HG02588 (cell line): Measurements from ENCODE around the gene MED26.
"Not testable (repeated sequence)": the region's sequence is repeated elsewhere in the genome, so short reads cannot be mapped to it uniquely, and the experiment has no call there.

Source experiments
- ATAC-seq: cut with Tn5 transposase; IDR thresholded peaks from one replicate; pipeline ENCODE4 v1.9.1; 2021; ENCODE audit warnings: mild to moderate bottlenecking, moderate library complexity; ENCODE audit not compliant: unreplicated experiment

Gene MED26

DNA sequence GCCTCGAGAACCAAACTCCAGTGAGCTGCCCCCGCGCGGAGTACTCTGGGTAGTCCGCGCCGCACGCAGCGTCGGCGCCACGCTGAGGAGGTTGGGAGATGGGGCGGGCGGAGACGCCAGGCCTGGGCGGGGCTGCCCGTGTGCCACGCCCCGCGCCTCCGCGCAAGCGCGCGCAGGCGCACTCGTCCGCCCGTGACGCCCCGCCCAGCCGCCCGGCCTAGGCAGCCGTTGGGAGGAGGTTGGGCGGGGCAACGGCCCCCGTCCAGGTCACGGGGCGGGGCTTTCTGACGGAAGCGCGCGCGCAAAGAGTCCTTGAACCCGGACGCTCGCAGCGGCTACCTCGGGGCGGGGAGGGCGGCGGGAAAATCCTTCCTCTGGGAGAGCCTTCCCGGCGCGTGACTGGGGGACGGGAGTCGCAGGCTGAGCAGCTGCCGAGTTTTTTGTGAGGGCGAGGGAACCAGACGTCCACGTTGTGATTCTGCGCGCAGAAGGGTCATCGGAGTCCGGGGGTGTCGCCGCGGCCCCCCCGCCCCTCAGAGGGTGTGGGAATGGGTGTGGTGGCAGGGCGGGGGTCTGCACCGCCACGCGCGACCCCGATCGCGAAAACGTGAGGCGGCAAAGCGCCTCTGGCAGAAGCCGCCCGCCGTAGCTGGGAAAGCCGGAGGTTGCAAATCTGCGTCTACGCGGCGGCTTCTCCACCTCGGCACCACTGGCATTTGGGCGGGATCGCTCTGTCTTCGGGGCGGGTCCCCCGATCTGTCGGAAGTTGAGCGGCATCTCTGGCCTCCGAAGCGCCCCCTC, at the start of gene MED26:
Gene MED26 (minus strand): TSS at position 22 of the 801 bp plus-strand sequence. CDS start 261 bp downstream, outside the sequence.
- peak; percentile 81 for ATAC-seq

- no peak for ATAC-seq
Observed at GRCh38 chr19:16677055-16677454, 49.1 kb upstream of the MED26 start.

DNA sequence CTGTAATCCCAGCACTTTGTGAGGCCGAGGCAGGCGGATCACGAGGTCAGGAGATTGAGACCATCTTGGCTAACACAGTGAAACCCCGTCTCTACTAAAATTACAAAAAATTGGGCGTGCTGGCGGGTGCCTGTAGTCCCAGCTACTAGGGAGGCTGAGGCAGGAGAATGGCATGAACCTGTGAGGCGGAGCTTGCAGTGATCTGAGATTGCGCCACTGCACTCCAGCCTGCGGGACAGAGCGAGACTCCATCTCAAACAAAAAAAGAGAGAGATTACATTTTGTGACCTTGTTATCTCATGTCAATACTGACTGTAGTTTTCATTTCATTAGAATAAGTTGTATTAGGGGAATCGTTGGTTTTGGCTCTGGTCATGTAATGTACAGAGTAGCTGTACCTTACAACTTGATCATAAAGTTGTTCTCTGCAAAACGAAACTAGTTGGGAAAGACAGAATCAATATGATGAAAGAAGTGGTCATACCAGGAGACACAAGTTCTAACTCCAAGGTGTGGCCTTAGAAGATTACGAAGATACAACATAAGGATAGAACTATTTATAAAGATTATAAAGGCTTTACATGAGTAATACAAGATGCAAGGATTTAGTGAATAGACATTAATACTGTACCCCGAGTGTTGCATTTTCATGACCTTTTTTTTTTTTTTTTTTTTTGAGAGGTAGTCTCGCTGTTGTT, 48.2 kb upstream of the MED26 start:
- no peak for ATAC-seq

GRCh38 chr19:16673839-16674238, 45.8 kb upstream of the MED26 start:
- ATAC-seq: not testable (repeated sequence)

- ATAC-seq: no peak
Observed at GRCh38 chr19:16673231-16673630, 45.2 kb upstream of the MED26 start.

DNA sequence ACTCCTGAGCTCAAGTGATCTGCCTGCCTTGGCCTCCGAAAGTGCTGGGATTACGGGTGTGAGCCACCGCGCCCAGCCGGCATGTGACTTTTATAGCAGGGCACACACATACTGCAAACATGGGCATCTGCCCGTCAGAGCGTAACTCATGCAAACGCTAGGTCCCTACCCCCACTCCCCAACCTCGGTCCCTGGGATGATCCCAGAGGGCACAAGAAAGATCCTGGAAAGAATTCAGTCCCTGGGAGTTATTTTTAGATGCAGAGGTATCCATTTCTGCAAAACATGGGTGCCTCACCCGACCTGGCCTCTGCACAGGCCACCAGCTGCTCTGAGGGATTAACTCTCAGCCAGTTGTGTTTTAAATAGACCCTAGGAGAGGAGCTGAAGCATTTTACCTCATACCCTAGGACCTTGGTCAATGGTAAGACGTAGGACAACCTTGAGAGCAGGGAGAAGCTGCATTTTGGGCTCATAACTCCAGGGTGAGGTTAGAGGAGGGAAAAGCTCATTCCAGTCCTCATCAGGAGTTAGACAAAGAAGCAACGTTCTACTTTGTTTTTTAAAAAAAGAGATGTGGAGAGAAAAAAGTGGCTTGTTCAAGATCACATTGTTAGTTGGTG, 43.8 kb upstream of the MED26 start:
- ATAC-seq: no peak

GRCh38 chr19:16670291-16670690, 42.3 kb upstream of the MED26 start:
- no peak for ATAC-seq

- ATAC-seq: not testable (repeated sequence)
Observed at GRCh38 chr19:16668702-16669101, 40.7 kb upstream of the MED26 start.

GRCh38 chr19:16668176-16668575, 40.2 kb upstream of the MED26 start:
- no peak for ATAC-seq

- no peak for ATAC-seq
Observed at GRCh38 chr19:16661480-16662034, 33.6 kb upstream of the MED26 start.

GRCh38 chr19:16660763-16661479, 32.9 kb upstream of the MED26 start, which contains the start of gene TMEM38A:
TSS of gene TMEM38A (plus strand) at chr19:16661139. CDS start at chr19:16661218, 79 bp downstream.
- ATAC-seq: peak; percentile 29

- ATAC-seq: peak; percentile 79
Observed at GRCh38 chr19:16659832-16660708, 32.1 kb upstream of the MED26 start, which contains the start of gene SMIM7. TSS of gene SMIM7 (minus strand) at chr19:16660144. CDS start at chr19:16660110, 34 bp downstream.

GRCh38 chr19:16659464-16659831, 31.4 kb upstream of the MED26 start:
- no peak for ATAC-seq

- ATAC-seq: no peak
Observed at GRCh38 chr19:16657384-16657783, 29.4 kb upstream of the MED26 start.

GRCh38 chr19:16655727-16656126, 27.7 kb upstream of the MED26 start:
- ATAC-seq: no peak

GRCh38 chr19:16654627-16655026, 26.6 kb upstream of the MED26 start:
- no peak for ATAC-seq

GRCh38 chr19:16654140-16654539, 26.1 kb upstream of the MED26 start:
- ATAC-seq: no peak

DNA sequence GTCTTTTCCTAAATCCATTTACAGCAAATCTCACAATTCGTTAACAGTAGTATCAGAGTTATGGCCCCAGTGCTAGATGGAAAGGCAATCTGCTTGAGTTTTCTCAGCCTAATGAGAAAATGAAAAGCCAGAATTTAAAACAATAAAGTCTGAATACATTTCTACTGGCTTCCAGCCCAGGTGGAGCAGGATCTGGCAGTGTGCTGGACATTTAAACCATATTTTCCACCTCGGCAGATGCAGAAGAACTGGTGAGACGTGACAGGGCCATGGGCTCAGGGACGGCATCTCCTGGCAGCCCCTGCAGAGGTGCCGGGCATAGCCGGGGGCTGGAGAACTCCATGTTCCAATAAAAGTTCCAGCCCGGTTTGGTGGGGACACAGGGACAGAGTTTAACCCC, 24.9 kb upstream of the MED26 start:
- ATAC-seq: no peak

DNA sequence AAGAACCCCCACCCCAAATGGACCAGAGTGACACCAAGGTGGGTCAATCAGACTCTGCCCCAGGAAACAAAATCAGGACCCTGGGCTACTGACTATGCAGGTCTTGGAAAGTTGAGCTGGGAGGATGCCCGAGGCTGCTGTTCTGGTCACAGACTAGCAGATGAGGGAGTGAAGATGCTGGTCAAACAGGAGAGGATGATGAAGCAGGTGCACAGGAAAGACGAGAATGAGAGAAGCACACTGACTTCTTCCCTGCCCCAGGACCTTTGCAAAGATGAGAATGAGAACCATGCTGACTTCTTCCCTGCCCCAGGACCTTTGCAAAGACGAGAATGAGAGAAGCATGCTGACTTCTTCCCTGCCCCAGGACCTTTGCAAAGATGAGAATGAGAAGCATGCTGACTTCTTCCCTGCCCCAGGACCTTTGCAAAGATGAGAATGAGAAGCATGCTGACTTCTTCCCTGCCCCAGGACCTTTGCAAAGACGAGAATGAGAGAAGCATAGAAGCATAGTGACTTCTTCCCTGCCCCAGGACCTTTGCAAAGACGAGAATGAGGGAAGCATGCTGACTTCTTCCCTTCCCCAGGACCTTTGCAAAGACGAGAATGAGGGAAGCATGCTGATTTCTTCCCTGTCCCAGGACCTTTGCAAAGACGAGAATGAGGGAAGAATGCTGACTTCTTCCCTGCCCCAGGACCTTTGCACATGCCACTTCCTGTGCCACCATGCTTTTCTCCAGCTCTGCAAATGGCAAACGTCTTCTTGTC, 23.6 kb upstream of the MED26 start:
- ATAC-seq: not testable (repeated sequence)
